HEK293 (cell line): ENCODE results near the gene GPR157.

Source experiments
- CTCF ChIA-PET: fragments of 350-600 bp; formaldehyde crosslinking; extraction: SDS; loops from one replicate; lab custom pipeline; 2021; ENCODE audit warnings: antibody characterized with exemption; lab: Yijun Ruan, JAX
- POLR2A ChIA-PET: fragments of 300-600 bp; formaldehyde crosslinking; extraction: SDS; loops from one replicate; lab custom pipeline; 2020; ENCODE audit warnings: antibody characterized with exemption, inconsistent platforms; lab: Yijun Ruan, JAX
- H3K27ac ChIP-seq: fragments of 200-500 bp; sonication (Bioruptor generic); 2 replicates; pipeline ENCODE4 v1.5.1; 2014; ENCODE audit warnings: low read depth, low read length, control low read depth, inconsistent platforms; ENCODE audit errors: extremely low read depth
- H3K36me3 ChIP-seq, 2 experiments: fragments of 200-500 bp in 1 of 2; sonication (Bioruptor generic) in 1 of 2; 1 replicate in 1 of 2; 2 replicates in 1 of 2; pipeline ENCODE4 v1.5.1; 2014 to 2017; ENCODE audit warnings: inconsistent platforms in 2 of 2, low read length in 2 of 2; ENCODE audit not compliant: control insufficient read depth in 2 of 2, insufficient read depth in 1 of 2
- H3K4me1 ChIP-seq: fragments of 200-500 bp; sonication (Bioruptor generic); 2 replicates; pipeline ENCODE4 v1.5.1; 2014; ENCODE audit warnings: mild to moderate bottlenecking, low read length, inconsistent platforms; ENCODE audit not compliant: control insufficient read depth, insufficient read depth
- H3K4me3 ChIP-seq: 2 replicates; pipeline ENCODE4 v1.5.1; 2011; ENCODE audit warnings: low read depth, mild to moderate bottlenecking, control low read depth, low read length, moderate library complexity
- H3K9me3 ChIP-seq: fragments of 200-500 bp; sonication (Bioruptor generic); 2 replicates; pipeline ENCODE4 v1.5.1; 2014; ENCODE audit warnings: low read depth, low read length, inconsistent platforms; ENCODE audit not compliant: control insufficient read depth, insufficient read depth
- EGR2 ChIP-seq: fragments of 450-650 bp; formaldehyde crosslinking; IDR thresholded peaks from 2 replicates; pipeline ENCODE4 v1.5.1; 2016; ENCODE audit warnings: low read depth, missing biosample characterization, missing genetic modification characterization
- KLF1 ChIP-seq: fragments of 450-650 bp; formaldehyde crosslinking; IDR thresholded peaks from 2 replicates; pipeline ENCODE4 v1.5.1; 2016; ENCODE audit warnings: missing biosample characterization, missing genetic modification characterization
- ZBTB20 ChIP-seq: fragments of 450-650 bp; formaldehyde crosslinking; IDR thresholded peaks from 2 replicates; pipeline ENCODE4 v1.5.1; 2016; ENCODE audit warnings: missing biosample characterization, missing genetic modification characterization
- ZFHX2 ChIP-seq: fragments of 450-650 bp; formaldehyde crosslinking; conservative IDR thresholded peaks from 2 replicates; pipeline ENCODE4 v1.5.1; 2016; ENCODE audit warnings: missing biosample characterization, missing genetic modification characterization
- ZFP37 ChIP-seq: fragments of 450-650 bp; formaldehyde crosslinking; IDR thresholded peaks from 2 replicates; pipeline ENCODE4 v1.5.1; 2016; ENCODE audit warnings: missing biosample characterization, missing genetic modification characterization
- ZNF114 ChIP-seq: fragments of 450-650 bp; formaldehyde crosslinking; IDR thresholded peaks from 2 replicates; pipeline ENCODE4 v1.5.0; 2017; ENCODE audit warnings: missing biosample characterization, missing genetic modification characterization
- ZNF146 ChIP-seq: fragments of 450-650 bp; formaldehyde crosslinking; IDR thresholded peaks from 2 replicates; pipeline ENCODE4 v1.5.1; 2016; ENCODE audit warnings: missing biosample characterization, missing genetic modification characterization
- ZNF175 ChIP-seq: fragments of 450-650 bp; formaldehyde crosslinking; IDR thresholded peaks from 2 replicates; pipeline ENCODE4 v1.5.1; 2016; ENCODE audit warnings: missing biosample characterization, missing genetic modification characterization
- ZNF211 ChIP-seq: fragments of 450-650 bp; formaldehyde crosslinking; IDR thresholded peaks from 2 replicates; pipeline ENCODE4 v1.5.1; 2016; ENCODE audit warnings: low read depth, missing biosample characterization, missing genetic modification characterization
- ZNF335 ChIP-seq: fragments of 450-650 bp; formaldehyde crosslinking; conservative IDR thresholded peaks from 2 replicates; pipeline ENCODE4 v1.5.1; 2016; ENCODE audit warnings: missing biosample characterization, missing genetic modification characterization
- ZNF768 ChIP-seq: fragments of 450-650 bp; formaldehyde crosslinking; IDR thresholded peaks from 2 replicates; pipeline ENCODE4 v1.5.1; 2018; ENCODE audit warnings: missing biosample characterization, mild to moderate bottlenecking, missing genetic modification characterization
- TF ChIP-seq, protein P1 (sequence below): fragments of 450-650 bp; formaldehyde crosslinking; IDR thresholded peaks from 2 replicates; pipeline ENCODE4 v1.5.1; 2017; ENCODE audit warnings: missing biosample characterization, mild to moderate bottlenecking, missing genetic modification characterization, moderate library complexity
- TF ChIP-seq, protein P2 (sequence below): fragments of 450-650 bp; formaldehyde crosslinking; IDR thresholded peaks from 2 replicates; pipeline ENCODE4 v1.5.1; 2016; ENCODE audit warnings: missing biosample characterization, missing genetic modification characterization, low read depth
- TF ChIP-seq, protein P3 (sequence below): fragments of 450-650 bp; formaldehyde crosslinking; IDR thresholded peaks from 2 replicates; pipeline ENCODE4 v1.5.1; 2016; ENCODE audit warnings: missing biosample characterization, missing genetic modification characterization
- TF ChIP-seq, protein P4 (sequence below): fragments of 450-650 bp; formaldehyde crosslinking; IDR thresholded peaks from 2 replicates; pipeline ENCODE4 v1.5.1; 2016; ENCODE audit warnings: missing biosample characterization, missing genetic modification characterization
- TF ChIP-seq, protein P5 (sequence below): fragments of 450-650 bp; formaldehyde crosslinking; IDR thresholded peaks from 2 replicates; pipeline ENCODE4 v1.5.1; 2016; ENCODE audit warnings: missing biosample characterization, missing genetic modification characterization
- TF ChIP-seq, protein P6 (sequence below): fragments of 450-650 bp; formaldehyde crosslinking; IDR thresholded peaks from 2 replicates; pipeline ENCODE4 v1.5.1; 2016; ENCODE audit warnings: missing biosample characterization, missing genetic modification characterization, borderline replicate concordance

The GPR157 gene

DNA sequence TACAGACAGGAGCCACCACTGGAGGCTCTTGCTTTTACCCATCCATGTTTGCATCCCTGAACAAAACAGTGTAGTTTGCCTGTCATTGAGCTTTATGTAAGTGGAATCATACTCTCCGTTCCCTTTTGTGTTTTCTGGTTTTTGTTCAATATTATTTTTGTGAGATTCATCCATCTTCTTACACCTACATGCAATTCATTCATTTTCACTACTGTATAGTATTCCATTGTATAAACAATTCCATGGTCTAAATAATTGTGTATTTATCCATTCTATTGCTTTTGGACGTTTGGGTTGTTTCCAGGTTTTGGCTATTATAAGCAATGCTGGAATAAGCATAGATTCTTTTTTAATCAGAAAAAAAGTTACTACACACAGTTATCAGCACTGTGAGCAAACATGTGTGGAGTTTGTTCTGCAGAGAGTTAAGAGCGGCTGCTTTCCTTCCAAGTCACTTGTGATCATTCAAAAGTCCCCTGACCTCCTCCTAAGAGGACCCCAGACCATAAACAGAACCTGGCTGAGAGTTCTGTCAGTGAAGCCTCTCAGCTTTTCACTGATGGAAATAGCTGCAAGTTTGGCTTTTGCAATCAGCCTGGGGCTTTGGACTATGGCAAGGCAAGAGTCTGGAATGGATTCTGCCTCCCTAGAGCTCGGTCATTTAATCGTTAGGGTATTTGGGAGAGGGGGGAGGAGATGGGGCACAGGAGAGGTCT lies 5.1 kb upstream of the GPR157 start:
- ChIA-PET POLR2A (interaction anchor here (0.5 kb wide), 1 partner anchor 320 kb away, joined by 3 read pairs; no protein-coding TSS in a partner anchor), CTCF (interaction anchor here (0.6 to 2.7 kb wide), 4 partner anchors 9 to 493 kb away, joined by 3 to 26 read pairs (median 3); partner anchors contain the start of gene H6PD)
- Histone ChIP-seq H3K4me3 (no peak overlapping the region), H3K9me3 (no peaks in the 10 kb centered on the region), H3K27ac (no peak overlapping the region), H3K4me1 (no peaks in the 10 kb centered on the region), H3K36me3 (no peaks in the 10 kb centered on the region)
- TF ChIP-seq, protein P1, sequence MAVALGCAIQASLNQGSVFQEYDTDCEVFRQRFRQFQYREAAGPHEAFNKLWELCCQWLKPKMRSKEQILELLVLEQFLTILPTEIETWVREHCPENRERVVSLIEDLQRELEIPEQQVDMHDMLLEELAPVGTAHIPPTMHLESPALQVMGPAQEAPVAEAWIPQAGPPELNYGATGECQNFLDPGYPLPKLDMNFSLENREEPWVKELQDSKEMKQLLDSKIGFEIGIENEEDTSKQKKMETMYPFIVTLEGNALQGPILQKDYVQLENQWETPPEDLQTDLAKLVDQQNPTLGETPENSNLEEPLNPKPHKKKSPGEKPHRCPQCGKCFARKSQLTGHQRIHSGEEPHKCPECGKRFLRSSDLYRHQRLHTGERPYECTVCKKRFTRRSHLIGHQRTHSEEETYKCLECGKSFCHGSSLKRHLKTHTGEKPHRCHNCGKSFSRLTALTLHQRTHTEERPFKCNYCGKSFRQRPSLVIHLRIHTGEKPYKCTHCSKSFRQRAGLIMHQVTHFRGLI (tag by site-specific recombination): no peak
- TF ChIP-seq, protein P2, sequence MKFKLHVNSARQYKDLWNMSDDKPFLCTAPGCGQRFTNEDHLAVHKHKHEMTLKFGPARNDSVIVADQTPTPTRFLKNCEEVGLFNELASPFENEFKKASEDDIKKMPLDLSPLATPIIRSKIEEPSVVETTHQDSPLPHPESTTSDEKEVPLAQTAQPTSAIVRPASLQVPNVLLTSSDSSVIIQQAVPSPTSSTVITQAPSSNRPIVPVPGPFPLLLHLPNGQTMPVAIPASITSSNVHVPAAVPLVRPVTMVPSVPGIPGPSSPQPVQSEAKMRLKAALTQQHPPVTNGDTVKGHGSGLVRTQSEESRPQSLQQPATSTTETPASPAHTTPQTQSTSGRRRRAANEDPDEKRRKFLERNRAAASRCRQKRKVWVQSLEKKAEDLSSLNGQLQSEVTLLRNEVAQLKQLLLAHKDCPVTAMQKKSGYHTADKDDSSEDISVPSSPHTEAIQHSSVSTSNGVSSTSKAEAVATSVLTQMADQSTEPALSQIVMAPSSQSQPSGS (tag by site-specific recombination): no peak
- TF ChIP-seq ZNF146 (tag by site-specific recombination) (peak; percentile 94), ZFP37 (tag by site-specific recombination) (no peak)
- TF ChIP-seq, protein P3, sequence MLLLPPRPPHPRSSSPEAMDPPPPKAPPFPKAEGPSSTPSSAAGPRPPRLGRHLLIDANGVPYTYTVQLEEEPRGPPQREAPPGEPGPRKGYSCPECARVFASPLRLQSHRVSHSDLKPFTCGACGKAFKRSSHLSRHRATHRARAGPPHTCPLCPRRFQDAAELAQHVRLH (tag by site-specific recombination): peak; percentile 65; the same call in 1 of the 2 replicates
- TF ChIP-seq, protein P4, sequence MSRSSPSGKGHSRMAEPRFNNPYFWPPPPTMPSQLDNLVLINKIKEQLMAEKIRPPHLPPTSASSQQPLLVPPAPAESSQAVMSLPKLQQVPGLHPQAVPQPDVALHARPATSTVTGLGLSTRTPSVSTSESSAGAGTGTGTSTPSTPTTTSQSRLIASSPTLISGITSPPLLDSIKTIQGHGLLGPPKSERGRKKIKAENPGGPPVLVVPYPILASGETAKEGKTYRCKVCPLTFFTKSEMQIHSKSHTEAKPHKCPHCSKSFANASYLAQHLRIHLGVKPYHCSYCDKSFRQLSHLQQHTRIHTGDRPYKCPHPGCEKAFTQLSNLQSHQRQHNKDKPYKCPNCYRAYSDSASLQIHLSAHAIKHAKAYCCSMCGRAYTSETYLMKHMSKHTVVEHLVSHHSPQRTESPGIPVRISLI (tag by site-specific recombination): no peak

DNA sequence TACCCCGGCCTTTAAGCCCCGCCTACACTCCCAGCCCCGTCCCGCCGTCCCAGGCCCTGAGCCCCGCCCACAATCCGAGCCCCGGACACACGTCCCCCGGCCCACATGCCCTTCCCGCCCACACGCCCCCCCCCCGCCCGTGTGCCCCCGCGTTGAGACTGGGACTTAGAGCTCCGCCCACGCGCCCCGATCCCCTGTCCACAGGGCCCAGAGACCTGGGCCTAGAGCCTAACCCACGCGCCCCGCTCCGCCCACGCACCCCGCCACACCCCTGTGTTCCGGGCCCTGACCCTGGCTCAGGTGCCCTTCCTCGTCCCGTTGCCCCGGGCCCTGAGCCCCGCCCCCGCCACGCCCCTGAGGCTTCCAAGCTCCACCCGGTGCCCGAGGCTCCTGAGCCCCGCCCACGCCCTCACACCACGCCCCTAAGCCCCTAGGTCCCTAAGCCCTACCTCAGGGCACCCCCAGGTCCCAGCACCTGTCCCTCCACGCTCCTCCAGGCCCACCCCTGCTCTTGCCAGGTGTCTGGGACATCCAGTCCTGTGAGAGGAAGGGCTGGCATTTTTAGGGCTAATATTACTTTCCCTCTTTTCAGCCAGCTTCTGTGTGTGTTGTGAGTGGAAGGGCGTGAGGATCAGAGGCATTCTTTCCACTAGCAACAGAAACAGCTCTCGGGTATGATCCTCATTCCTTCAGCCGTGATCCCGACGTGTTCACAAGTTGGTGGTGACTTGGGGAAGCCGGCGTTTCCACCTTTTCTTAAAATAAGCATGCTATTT lies 552 bp upstream of the GPR157 start:
- H3K4me1 ChIP-seq: no peaks in the 10 kb centered on the region
- POLR2A ChIA-PET: interaction anchor here (0.5 to 1.0 kb wide), 6 partner anchors 9 to 129 kb away, joined by 3 to 4 read pairs (median 4); partner anchors contain the start of gene H6PD
- TF ChIP-seq ZBTB20 (tag by site-specific recombination) (0 out of 2 replicates have a peak, but pooled peaks have one; percentile 13), KLF1 (tag by site-specific recombination) (peak; percentile 98), ZNF114 (tag by site-specific recombination) (no peak), ZNF175 (no peak), EGR2 (tag by site-specific recombination) (peak; percentile 89), ZNF768 (tag by site-specific recombination) (no peak), ZNF211 (tag by site-specific recombination) (no peak), ZNF335 (tag by site-specific recombination) (peak; percentile 62), ZFHX2 (tag by site-specific recombination) (peak; percentile 96)
- TF ChIP-seq, protein P5, sequence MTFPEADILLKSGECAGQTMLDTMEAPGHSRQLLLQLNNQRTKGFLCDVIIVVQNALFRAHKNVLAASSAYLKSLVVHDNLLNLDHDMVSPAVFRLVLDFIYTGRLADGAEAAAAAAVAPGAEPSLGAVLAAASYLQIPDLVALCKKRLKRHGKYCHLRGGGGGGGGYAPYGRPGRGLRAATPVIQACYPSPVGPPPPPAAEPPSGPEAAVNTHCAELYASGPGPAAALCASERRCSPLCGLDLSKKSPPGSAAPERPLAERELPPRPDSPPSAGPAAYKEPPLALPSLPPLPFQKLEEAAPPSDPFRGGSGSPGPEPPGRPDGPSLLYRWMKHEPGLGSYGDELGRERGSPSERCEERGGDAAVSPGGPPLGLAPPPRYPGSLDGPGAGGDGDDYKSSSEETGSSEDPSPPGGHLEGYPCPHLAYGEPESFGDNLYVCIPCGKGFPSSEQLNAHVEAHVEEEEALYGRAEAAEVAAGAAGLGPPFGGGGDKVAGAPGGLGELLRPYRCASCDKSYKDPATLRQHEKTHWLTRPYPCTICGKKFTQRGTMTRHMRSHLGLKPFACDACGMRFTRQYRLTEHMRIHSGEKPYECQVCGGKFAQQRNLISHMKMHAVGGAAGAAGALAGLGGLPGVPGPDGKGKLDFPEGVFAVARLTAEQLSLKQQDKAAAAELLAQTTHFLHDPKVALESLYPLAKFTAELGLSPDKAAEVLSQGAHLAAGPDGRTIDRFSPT (tag by site-specific recombination): peak; percentile 56; the same call in 1 of the 2 replicates
- TF ChIP-seq, protein P6, sequence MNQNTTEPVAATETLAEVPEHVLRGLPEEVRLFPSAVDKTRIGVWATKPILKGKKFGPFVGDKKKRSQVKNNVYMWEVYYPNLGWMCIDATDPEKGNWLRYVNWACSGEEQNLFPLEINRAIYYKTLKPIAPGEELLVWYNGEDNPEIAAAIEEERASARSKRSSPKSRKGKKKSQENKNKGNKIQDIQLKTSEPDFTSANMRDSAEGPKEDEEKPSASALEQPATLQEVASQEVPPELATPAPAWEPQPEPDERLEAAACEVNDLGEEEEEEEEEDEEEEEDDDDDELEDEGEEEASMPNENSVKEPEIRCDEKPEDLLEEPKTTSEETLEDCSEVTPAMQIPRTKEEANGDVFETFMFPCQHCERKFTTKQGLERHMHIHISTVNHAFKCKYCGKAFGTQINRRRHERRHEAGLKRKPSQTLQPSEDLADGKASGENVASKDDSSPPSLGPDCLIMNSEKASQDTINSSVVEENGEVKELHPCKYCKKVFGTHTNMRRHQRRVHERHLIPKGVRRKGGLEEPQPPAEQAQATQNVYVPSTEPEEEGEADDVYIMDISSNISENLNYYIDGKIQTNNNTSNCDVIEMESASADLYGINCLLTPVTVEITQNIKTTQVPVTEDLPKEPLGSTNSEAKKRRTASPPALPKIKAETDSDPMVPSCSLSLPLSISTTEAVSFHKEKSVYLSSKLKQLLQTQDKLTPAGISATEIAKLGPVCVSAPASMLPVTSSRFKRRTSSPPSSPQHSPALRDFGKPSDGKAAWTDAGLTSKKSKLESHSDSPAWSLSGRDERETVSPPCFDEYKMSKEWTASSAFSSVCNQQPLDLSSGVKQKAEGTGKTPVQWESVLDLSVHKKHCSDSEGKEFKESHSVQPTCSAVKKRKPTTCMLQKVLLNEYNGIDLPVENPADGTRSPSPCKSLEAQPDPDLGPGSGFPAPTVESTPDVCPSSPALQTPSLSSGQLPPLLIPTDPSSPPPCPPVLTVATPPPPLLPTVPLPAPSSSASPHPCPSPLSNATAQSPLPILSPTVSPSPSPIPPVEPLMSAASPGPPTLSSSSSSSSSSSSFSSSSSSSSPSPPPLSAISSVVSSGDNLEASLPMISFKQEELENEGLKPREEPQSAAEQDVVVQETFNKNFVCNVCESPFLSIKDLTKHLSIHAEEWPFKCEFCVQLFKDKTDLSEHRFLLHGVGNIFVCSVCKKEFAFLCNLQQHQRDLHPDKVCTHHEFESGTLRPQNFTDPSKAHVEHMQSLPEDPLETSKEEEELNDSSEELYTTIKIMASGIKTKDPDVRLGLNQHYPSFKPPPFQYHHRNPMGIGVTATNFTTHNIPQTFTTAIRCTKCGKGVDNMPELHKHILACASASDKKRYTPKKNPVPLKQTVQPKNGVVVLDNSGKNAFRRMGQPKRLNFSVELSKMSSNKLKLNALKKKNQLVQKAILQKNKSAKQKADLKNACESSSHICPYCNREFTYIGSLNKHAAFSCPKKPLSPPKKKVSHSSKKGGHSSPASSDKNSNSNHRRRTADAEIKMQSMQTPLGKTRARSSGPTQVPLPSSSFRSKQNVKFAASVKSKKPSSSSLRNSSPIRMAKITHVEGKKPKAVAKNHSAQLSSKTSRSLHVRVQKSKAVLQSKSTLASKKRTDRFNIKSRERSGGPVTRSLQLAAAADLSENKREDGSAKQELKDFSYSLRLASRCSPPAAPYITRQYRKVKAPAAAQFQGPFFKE (tag by site-specific recombination): no peak

More for the DNA sequence above, 552 bp upstream of the GPR157 start:
- CTCF ChIA-PET: interaction anchor here (0.7 to 2.3 kb wide), 3 partner anchors 13 to 19 kb away, joined by 3 to 13 read pairs (median 3); no protein-coding TSS in a partner anchor
- peak overlapping the region; percentile 58 for H3K4me3 ChIP-seq
- no peaks in the 10 kb centered on the region for H3K36me3 ChIP-seq
- no peak overlapping the region for H3K27ac ChIP-seq
- no peaks in the 10 kb centered on the region for H3K9me3 ChIP-seq
